GF-D8 (cell line): Measurements from ENCODE around the gene CALM3.

ENCODE experiments used
- DNase-seq: peaks from one replicate; lab custom pipeline; 2025; lab: John Stamatoyannopoulos, UW

The CALM3 gene

DNA sequence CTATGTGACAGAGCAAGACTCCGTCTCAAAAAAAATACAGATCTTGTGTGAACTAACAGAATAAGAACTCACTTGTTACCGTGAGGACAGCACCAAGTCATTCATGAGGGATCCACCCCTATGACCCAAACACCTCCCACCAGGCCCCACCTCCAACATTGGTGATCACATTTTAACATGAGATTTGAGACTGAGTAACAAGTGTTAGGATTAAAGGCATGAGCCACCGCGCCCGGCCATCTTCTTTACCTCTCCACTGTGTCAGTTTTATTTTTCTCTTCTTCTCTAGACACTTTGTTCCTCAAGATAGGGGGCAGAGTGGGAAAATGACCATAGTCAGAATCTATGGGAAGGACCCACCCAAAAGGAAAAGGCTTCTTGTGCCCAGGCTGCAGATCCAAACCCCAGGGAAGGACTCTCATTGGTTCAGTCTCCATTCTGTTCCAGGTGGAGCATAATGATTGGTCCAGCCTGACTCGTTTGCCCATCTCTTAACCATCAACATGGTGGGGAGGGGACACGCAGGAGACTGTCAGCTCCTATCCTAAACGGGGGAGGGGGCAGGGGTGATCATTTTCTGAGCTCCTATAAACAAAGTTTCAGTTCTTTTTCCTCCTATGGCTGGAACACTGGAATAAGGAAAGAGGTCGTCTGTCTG lies 1.3 kb upstream of the CALM3 start:
- no peak for DNase-seq

DNA sequence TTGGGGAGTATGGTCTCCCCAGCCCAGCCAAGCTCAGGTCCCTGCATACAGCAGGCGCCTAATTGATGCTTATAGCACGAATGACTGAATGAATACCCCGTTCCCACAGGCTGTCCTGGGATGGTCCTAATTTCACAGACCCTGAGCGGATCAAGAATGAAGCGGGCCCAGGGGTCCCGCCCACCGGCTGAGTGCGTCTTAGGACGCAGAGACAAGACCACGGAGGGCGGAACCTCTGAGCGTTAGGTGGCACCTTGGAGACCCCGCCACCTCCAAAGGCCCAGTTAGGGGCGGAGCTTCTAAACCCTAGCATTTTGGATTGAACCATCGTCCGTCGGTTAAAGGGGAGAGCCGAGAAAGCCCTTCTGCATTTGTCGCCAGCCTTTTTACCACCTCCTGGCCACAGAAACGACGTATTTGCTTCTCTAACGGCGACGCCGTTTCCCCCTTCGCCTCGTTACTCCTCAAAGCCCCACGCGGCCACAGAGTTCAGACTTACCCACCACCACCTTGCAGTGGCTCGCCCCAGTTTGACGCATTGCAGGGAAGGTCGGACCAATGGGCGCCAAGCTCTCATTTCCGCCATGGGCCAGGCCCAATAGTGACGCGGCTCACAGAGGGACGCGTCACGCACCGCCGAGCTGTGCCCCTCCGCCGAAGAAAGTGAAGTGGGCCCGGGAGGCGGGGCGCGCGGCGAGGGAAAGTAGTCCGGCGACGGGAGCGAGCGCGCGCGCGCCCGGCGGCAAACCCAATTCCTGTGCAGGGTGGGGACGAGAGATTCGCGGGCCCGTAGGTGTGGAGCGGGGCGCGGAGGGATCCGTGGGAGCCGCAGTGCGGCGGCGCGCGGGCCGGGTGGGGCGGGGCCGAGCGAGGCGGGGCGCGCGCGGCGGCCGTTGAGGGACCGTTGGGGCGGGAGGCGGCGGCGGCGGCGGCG lies 479 bp upstream of the CALM3 start:
- DNase-seq: peak; percentile 82

DNA sequence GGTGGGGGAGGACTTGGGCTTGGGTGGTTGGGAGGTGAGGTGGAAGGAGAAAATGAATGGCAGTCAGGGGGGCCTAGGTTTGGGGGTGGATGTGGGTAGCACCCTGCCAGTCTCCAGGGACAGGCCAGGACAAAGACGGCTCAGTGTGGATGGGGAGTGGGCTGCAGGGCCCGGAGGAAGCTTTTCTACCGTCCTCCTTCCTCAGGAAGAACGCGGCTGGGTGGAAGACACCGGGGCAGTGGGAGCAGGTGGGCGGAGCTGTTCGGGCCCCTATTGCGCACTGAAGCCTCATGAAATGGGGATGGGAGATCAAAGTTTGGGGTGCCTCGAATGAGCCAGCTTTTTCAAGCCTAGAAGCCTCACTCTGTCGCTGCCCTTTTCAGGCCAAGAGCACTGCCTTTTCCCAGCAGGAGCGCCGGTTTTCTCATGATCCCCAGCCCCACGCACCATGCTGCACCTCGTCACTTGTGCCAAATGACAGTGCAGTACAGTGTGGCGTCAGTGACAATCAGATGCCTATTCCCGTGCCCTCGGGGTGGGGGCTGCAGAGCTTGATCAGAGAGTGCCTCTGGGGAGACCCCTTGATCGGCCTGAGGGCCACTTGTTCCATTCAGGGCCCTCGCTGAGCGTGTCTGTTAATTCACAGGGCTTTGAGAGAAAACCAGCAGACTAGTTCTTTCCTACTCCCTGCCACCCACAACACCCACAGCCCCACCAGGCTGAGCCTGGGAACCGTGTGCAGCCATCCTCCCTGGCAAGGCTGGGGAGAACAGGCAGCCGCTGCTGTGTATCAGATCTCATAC lies 1.5 kb downstream of the CALM3 start:
- no peak for DNase-seq

DNA sequence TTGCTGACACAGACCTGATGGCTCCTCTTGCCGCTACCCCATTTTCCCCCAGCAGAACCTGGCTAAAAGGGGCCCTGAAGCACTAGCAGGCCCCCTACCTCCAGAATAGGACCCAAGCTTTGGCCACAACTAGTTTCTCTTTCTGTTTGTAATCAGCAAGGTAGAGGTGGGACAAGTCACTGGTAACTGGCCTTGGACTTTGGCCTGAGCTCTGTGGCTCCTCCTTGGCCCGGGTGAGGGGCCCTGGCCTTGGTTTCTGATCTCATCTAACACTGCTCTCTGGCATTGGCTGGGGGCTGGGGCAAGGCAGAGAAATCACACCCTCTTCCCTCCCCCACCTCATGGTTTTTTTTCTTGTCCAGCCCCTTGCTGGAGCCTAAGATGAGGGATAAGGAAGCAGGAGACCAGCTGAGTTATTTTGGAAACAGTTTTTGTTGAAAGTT lies 2.1 kb downstream of the CALM3 start:
- DNase-seq: no peak

DNA sequence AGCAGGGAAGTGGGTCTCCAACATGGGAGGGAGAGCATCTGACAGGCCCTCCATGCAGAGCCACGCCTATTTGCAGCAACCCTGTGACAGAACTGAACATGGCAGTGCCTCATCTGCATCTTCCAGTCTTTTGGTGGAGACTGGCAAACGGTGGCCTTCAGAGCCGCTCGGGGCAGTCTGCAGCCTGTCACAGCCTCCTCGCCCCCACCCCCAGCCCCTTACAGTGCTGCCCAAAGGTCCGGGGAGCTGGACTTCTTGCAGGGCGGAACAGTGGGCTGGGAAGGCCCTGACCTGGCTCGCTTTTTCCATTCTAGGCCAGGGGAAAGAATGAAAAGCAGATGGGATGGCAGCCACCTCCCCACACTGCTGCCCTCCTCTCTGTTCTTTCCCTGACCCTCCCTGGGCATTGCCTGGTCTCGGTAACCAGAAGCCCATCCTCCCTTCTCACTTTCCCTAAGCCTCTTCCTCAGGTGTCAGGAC lies 2.7 kb downstream of the CALM3 start:
- no peak for DNase-seq

DNA sequence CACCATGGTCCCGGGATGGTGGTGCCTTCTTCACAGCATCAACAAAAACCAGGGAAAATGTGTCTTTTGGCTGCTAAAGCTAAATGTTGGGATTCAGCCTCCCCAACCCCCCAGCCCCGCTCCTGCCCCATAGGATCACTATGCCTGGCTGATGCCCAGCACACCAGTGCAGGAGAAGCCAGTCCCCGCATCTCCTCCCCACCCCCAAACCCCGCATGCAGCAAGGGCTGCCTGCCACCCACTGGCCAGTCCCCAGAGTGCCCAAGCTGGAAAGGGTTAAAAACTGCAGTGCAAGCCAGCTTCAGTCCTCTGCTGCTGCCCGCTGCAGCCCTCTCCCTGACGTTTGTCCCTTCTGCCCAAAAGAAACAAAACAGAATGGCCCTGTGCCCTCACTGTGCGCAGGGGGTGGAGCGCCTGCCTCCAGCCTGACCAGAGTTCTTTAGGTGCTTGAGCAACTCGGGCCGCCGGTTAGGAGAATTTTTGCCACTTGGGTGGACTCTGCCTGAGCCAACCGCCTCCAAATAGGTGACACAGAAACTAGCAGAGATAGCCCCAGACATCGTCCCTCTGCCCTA lies 3.7 kb downstream of the CALM3 start:
- DNase-seq: no peak

DNA sequence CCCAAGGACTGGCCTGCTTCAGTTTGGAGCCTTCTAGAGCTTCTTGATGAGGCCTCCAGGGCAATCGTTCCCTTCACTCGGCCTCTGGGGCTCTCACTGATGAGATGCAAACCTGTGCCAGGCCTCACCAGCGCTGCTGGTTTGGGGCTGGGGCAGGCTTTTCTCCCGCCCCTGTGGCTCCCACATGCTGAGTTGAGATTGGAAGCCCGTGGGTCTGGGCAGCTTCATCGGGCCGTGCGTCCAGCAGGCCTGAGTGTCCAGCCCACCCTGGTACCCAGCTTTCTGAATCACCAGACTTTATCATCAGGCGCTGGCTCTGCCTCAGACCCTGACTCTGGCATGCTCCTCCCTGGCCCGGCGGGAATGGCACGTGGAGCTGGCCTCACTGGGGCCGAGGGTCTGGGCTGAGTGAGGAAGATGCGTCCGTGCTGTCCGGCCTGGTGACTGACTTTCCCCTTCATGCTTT lies 4.3 kb downstream of the CALM3 start:
- DNase-seq: no peak

DNA sequence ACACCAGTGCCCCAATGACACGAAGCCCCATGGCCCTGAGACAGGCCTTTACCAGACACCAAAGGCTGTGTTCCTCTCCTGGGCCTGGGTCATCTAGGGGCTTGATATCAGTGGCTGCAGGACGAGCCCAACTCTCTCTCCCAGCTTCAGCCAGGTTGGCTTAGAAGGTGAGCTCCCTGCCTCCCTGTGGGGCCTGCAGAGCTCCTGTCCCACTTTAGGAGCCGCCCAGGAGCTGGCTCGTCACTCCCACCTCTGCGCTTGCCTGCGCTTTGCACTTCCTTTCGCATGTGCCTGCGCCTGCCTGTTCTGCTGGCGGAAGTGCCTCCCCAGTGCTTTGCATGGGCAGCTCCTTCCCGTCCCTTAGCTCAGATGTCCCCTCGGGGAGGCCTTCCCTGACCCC lies 4.9 kb downstream of the CALM3 start:
- no peak for DNase-seq

DNA sequence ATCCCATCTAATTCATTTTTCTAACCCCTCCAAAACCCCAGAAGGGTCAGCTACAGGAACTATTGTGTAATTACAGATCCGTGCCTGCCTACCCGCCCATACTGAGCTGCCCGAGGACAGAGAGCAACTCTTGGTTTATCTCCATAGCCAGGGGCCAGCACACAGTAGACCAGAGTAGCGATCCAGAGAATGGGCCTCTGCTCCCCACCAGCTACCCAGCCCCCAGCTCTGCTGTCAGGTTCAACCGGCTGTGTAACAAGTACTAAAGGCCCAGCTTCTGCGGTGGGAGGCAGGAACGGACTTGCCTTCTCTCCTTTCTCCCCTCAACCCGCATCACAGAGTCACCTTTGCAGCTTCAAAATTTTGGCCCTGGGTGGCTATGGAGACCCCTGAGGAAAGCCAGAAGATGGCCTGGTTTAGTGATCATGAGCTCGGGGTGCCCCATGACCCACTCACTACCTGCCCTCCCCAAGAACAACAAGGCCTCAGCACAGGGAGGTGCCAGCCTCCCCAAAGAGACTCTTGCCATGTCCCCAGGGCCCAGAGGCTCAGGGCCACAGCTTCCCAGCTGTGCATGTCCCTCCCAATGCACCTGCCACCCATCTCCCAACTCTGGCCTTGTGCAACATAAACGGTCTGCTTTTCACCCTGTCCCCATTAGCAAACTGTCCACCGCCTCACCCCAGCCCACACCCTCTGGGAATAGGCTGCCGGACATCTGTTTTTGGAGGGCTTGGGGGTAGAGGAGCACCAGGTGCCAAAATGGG lies 5.7 kb downstream of the CALM3 start:
- no peak for DNase-seq

DNA sequence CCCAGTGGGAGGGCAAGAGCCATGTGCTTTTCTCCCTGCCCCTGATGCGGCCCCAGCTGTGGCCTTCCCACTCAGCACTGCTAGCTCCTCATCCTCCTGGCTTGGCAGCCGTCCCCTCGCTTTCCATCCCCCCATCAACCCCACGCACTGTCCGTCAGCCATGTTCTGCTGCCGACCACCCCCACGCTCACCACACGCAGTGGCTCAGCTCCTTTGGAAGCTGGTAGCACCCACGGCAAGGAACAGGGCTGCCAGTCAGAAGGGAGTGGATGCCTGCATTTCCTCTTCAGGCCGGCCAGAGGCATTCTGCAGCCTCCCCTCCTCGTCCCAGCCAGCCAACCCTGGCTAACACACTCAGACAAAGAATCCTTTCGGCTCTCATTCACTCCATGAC lies 6.3 kb downstream of the CALM3 start:
- no peak for DNase-seq

DNA sequence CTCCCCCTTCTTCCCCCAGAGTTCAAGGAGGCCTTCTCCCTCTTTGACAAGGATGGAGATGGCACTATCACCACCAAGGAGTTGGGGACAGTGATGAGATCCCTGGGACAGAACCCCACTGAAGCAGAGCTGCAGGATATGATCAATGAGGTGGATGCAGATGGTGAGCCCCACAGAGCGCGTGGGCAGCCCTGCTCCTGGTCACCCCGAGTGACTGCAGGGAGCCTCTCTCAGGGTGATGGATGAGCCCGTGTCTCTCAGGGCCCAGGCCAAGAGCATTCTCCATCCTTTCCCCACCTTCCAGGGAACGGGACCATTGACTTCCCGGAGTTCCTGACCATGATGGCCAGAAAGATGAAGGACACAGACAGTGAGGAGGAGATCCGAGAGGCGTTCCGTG lies 7.0 kb downstream of the CALM3 start:
- no peak for DNase-seq

DNA sequence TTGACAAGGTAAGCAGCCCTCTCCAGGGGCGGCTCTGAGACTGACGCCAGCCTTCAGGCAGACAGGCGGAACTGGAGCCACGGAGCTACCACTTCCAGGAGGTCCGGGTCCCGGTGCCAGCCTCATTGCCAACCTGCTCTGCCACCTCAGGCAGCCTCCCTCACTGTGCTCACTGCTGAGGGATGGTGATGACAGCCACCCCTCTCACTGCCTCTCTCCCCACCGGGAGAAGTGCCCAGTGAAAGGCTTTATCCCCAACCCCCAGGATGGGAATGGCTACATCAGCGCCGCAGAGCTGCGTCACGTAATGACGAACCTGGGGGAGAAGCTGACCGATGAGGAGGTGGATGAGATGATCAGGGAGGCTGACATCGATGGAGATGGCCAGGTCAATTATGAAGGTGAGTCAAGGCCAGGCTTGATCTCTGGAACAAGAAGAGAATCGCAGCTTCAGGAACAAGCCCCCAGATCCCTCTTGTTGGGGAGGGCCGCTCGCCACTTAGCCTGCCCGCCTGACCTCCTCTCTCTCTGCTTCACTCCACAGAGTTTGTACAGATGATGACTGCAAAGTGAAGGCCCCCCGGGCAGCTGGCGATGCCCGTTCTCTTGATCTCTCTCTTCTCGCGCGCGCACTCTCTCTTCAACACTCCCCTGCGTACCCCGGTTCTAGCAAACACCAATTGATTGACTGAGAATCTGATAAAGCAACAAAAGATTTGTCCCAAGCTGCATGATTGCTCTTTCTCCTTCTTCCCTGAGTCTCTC lies 7.6 kb downstream of the CALM3 start:
- DNase-seq: no peak

DNA sequence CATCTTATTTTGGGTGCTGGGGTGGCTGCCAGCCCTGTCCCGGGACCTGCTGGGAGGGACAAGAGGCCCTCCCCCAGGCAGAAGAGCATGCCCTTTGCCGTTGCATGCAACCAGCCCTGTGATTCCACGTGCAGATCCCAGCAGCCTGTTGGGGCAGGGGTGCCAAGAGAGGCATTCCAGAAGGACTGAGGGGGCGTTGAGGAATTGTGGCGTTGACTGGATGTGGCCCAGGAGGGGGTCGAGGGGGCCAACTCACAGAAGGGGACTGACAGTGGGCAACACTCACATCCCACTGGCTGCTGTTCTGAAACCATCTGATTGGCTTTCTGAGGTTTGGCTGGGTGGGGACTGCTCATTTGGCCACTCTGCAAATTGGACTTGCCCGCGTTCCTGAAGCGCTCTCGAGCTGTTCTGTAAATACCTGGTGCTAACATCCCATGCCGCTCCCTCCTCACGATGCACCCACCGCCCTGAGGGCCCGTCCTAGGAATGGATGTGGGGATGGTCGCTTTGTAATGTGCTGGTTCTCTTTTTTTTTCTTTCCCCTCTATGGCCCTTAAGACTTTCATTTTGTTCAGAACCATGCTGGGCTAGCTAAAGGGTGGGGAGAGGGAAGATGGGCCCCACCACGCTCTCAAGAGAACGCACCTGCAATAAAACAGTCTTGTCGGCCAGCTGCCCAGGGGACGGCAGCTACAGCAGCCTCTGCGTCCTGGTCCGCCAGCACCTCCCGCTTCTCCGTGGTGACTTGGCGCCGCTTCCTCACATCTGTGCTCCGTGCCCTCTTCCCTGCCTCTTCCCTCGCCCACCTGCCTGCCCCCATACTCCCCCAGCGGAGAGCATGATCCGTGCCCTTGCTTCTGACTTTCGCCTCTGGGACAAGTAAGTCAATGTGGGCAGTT lies 8.6 kb downstream of the CALM3 start:
- DNase-seq: no peak

DNA sequence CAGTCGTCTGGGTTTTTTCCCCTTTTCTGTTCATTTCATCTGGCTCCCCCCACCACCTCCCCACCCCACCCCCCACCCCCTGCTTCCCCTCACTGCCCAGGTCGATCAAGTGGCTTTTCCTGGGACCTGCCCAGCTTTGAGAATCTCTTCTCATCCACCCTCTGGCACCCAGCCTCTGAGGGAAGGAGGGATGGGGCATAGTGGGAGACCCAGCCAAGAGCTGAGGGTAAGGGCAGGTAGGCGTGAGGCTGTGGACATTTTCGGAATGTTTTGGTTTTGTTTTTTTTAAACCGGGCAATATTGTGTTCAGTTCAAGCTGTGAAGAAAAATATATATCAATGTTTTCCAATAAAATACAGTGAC lies 9.3 kb downstream of the CALM3 start:
- no peak for DNase-seq

DNA sequence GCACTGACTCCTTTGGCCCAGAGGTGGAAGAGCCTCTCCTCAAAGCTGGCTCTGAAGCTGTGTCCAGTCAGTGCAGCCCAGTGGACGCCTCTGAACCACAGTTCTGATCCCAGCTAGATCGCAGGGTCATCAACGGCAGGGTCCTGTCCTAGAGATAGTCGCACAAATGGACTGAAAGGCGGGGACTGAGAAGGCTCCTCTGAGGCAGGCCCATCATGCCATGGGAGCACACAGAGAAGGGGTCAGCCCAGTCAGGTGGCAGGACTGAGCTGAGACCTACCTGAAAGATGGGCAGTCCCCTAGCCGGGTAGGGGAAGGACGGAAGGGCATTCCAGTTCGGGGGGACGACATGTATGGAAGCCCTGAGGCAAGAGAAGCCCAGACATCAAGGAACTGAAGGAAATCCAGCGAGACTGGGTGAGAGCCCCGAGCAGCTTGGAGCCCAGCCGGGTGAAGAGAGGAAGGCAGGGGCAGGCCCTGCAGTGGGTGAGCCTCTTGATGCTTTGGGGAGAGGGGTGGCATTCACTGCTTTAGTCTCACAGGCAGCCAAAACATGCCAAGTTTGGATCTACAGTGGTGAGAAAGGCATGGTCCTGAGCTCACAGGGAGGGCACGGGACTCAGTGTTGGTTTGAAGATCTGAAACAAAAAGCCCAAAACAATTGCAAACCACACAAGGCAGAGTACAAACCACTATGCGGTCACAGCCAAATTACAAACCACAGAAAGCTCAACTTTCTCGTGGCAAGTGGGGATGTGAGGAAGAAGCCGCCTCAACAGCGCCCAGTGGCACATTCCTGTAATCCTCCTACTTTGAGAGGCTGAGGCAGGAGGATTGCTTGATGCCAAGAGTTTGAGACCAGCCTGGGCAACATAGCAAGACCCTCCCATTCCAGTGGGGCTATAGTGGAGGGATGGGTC lies 10.0 kb downstream of the CALM3 start:
- peak; percentile 18 for DNase-seq

DNA sequence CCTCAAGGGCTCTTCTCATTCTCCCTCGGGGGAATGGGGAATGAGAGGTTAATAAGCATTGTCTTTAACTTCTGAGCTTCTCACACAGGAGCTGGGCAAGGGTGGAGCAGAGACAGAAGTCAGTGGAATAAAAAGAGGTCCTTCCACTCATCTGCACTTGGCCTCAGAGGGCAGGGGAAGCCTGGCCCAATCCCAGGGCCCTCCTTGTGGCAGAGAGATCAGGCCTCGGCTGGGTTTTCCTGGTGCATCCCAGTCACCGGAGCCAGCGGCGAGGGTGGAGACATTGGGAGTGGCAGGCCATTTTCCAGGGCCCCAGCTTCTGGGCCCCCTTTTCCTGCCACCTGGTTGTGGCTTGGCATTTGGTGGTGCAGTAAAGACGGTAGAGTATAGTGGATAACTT lies 10.6 kb downstream of the CALM3 start:
- no peak for DNase-seq

DNA sequence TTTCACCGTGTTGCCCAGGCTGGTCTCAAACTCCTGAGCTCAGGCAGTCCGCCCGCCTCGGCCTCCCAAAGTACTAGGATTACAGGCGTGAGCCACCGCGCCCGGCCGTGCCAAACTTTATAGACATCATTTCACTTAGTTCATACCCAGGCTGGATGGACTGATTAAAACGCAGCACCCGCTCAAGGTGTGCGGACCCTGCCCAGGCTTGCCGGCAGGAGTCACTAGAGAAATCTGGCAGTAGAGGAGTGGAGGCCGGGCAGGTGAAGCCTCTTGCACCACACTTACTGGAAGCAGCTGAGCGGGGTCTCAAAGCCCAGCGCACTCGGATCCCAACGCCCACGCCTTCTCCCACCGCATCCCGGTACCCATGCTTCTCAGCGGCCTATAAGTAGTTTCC lies 12.4 kb downstream of the CALM3 start:
- DNase-seq: no peak

DNA sequence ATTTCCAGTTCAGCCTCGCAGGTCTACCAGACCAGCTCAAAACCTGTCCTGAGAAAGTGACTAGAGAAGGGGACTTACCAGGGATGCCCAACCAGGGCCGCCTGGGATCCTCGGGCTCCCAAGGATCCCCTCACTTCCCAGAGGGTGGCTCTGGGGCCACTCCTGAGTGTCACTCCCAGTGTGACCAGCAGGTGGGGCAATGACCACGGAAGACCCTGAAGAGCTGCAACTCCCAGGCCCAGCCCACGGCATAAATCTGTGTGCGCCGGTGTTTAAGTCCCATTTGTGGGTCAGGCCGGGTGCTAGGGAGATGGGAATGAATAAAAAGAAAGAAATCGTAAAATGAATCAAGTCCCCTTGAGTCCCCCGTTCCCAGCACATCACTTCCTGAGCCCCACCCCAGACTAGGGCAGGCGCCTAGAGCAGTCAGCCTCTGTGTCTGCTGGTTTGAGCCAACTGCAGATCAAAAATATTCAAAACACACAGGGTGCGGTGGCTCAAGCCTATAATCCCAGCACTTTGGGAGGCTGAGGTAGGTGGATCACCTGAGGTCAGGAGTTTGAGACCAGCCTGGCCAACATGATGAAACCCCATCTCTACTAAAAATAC lies 13.1 kb downstream of the CALM3 start:
- peak; percentile 2 for DNase-seq
